Measurements from ENCODE around the gene SELPLG. TPM values are rescaled to one million over a fixed set of nuclear protein-coding genes. Genes with fewer than 3 reads are reported as not detected.

The SELPLG gene
- total RNA-seq, 3 donors from 2014 or later (not counting 1 experiment from before 2014, with no cell fraction given), result 179 to 201 (median 201) TPM

- Histone ChIP-seq H3K4me1 (ENCODE audit: control insufficient read depth, insufficient read depth, low read length) (no peaks in the 10 kb centered on the region), H3K27me3 (ENCODE audit: control insufficient read depth, insufficient read depth, low read length) (no peaks in the 10 kb centered on the region), H3K9me3 (ENCODE audit: control insufficient read depth, insufficient read depth, low read length) (no peaks in the 10 kb centered on the region), H3K36me3 (ENCODE audit: control insufficient read depth, insufficient read depth, low read length) (no peaks in the 10 kb centered on the region), H3K27ac (ENCODE audit: low read length) (no peak overlapping the region), H3K4me3 (ENCODE audit: low read length) (no peak overlapping the region)
- Mint-ChIP-seq H3K4me3 (no peak overlapping the region), H3K27me3 (ENCODE audit: low read depth in 2 of 2) (peaks cover 6 to 10% of the 10 kb centered on the region in 2 donors), H3K9me3 (no peaks in the 10 kb centered on the region), H3K27ac (peak overlapping the region in 1 of 2 donors; percentile 68), H3K36me3 (no peaks in the 10 kb centered on the region), H3K4me1 (peaks cover 0 to 5% of the 10 kb centered on the region in 2 donors)
- intact Hi-C loops (cut with micrococcal nuclease), result no loop called here
- WGBS (ENCODE audit: insufficient coverage), result 90% methylated on average over 3 of the region's 3 CpGs
- TF ChIP-seq CTCF (IDR thresholded peaks at IDR 0.05), result no peak
- no peak for DNase-seq
- ATAC-seq, result no peak
Observed at GRCh38 chr12:108605000-108605689, 28.5 kb downstream of the SELPLG start.

GRCh38 chr12:108604208-108604941 lies 29.3 kb downstream of the SELPLG start:
- no peaks in the 10 kb centered on the region for H3K9me3 Mint-ChIP-seq
- no peaks in the 10 kb centered on the region for H3K36me3 Mint-ChIP-seq
- H3K27me3 ChIP-seq (ENCODE audit: control insufficient read depth, insufficient read depth, low read length), result no peaks in the 10 kb centered on the region
- no peak overlapping the region for H3K4me3 ChIP-seq (ENCODE audit: low read length)
- DNase-seq (no peak), ATAC-seq (no peak)
- no peaks in the 10 kb centered on the region for H3K4me1 ChIP-seq (ENCODE audit: control insufficient read depth, insufficient read depth, low read length)
- H3K4me3 Mint-ChIP-seq, result no peak overlapping the region
- intact Hi-C loops (cut with micrococcal nuclease), result no loop called here
- no peak overlapping the region for H3K27ac Mint-ChIP-seq
- H3K27ac ChIP-seq (ENCODE audit: low read length), result no peak overlapping the region
- TF ChIP-seq CTCF (IDR thresholded peaks at IDR 0.05), result no peak
- H3K36me3 ChIP-seq (ENCODE audit: control insufficient read depth, insufficient read depth, low read length), result no peaks in the 10 kb centered on the region
- 77% methylated on average over 14 of the region's 14 CpGs for WGBS (ENCODE audit: insufficient coverage)
- H3K9me3 ChIP-seq (ENCODE audit: control insufficient read depth, insufficient read depth, low read length), result no peaks in the 10 kb centered on the region
- peaks cover 6 to 10% of the 10 kb centered on the region in 2 donors for H3K27me3 Mint-ChIP-seq (ENCODE audit: low read depth in 2 of 2)
- peaks cover 0 to 5% of the 10 kb centered on the region in 2 donors for H3K4me1 Mint-ChIP-seq

- H3K27me3 Mint-ChIP-seq (ENCODE audit: low read depth in 2 of 2), result peaks cover 6 to 10% of the 10 kb centered on the region in 2 donors
- Histone ChIP-seq H3K9me3 (ENCODE audit: control insufficient read depth, insufficient read depth, low read length) (no peaks in the 10 kb centered on the region), H3K4me1 (ENCODE audit: control insufficient read depth, insufficient read depth, low read length) (no peaks in the 10 kb centered on the region), H3K27me3 (ENCODE audit: control insufficient read depth, insufficient read depth, low read length) (no peaks in the 10 kb centered on the region), H3K4me3 (ENCODE audit: low read length) (no peak overlapping the region), H3K27ac (ENCODE audit: low read length) (no peak overlapping the region), H3K36me3 (ENCODE audit: control insufficient read depth, insufficient read depth, low read length) (no peaks in the 10 kb centered on the region)
- H3K36me3 Mint-ChIP-seq, result no peaks in the 10 kb centered on the region
- WGBS (ENCODE audit: insufficient coverage), result 86% methylated on average over 4 of the region's 4 CpGs
- no peak for ATAC-seq
- intact Hi-C loops (cut with micrococcal nuclease), result no loop called here
- H3K27ac Mint-ChIP-seq, result no peak overlapping the region
- no peak overlapping the region for H3K4me3 Mint-ChIP-seq
- no peaks in the 10 kb centered on the region for H3K9me3 Mint-ChIP-seq
- peaks cover 0 to 5% of the 10 kb centered on the region in 2 donors for H3K4me1 Mint-ChIP-seq
- TF ChIP-seq CTCF (IDR thresholded peaks at IDR 0.05), result no peak
- DNase-seq, result no peak
Observed at GRCh38 chr12:108603743-108604142, 30.0 kb downstream of the SELPLG start.
